Measurements from ENCODE around the gene SPATA6. TPM values are rescaled to one million over a fixed set of nuclear protein-coding genes. Genes with fewer than 3 reads are reported as not detected.
"Not testable (repeated sequence)": the region's sequence is repeated elsewhere in the genome, so short reads cannot be mapped to it uniquely, and the experiment has no call there.

Gene SPATA6
- total RNA-seq, 3 donors from 2014 or later, result 15.7 to 26.9 (median 15.8) TPM

DNA sequence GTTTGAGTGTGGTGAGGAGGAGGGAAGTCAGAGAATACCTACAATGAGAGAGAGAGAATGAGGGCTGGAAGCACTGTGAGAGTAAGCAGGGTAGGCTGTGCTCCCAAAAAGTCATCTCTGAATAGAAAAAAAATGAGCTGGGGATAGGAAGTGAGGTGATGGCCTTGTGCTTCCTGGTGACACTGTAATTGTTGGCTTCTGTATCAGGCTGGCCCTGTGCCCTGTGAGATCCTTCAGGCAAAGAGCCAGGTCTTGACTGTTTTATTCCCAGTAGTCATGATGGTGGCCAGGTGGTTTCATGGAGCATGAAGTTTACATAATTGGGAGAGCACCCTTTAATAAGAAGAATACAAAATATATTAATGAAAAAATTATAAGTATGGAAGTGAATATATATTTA, 20.4 kb upstream of the SPATA6 start:
- Histone ChIP-seq H3K4me1 (ENCODE audit: low read depth) (peaks cover 11% of the 10 kb centered on the region), H3K9me3 (no peaks in the 10 kb centered on the region), H3K4me3 (no peak overlapping the region), H3K36me3 (ENCODE audit: low read depth) (no peaks in the 10 kb centered on the region)
- DNase-seq, result peak in 2 of 3 donors; percentile 78 to 80
- ATAC-seq, result peak; percentile 81
- intact Hi-C loops (cut with DNase I, micrococcal nuclease), result no loop called here
- TF ChIP-seq, protein P1, sequence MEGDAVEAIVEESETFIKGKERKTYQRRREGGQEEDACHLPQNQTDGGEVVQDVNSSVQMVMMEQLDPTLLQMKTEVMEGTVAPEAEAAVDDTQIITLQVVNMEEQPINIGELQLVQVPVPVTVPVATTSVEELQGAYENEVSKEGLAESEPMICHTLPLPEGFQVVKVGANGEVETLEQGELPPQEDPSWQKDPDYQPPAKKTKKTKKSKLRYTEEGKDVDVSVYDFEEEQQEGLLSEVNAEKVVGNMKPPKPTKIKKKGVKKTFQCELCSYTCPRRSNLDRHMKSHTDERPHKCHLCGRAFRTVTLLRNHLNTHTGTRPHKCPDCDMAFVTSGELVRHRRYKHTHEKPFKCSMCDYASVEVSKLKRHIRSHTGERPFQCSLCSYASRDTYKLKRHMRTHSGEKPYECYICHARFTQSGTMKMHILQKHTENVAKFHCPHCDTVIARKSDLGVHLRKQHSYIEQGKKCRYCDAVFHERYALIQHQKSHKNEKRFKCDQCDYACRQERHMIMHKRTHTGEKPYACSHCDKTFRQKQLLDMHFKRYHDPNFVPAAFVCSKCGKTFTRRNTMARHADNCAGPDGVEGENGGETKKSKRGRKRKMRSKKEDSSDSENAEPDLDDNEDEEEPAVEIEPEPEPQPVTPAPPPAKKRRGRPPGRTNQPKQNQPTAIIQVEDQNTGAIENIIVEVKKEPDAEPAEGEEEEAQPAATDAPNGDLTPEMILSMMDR (IDR thresholded peaks at IDR 0.05), result no peak

DNA sequence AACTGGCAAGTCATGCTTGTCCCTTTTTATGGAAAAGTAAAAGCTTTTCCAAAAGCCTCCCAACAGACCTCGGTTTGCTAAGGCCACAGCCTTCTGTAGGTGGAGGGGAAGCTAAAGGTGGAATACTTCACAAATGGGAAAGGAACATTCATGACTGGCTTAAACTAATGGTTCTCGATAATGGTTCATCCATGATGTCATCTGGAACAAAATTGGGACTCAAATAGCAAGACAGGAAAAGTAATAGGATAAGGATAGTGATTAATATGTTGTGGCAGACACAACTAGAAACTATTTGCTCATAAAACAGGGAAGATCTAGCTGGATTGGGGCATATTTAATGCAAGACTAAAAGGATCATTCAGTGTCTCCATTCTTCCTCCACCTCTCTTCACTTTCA, 16.7 kb upstream of the SPATA6 start:
- Histone ChIP-seq H3K4me3 (no peak overlapping the region), H3K4me1 (ENCODE audit: low read depth) (peaks cover 7% of the 10 kb centered on the region), H3K9me3 (no peaks in the 10 kb centered on the region), H3K36me3 (ENCODE audit: low read depth) (no peaks in the 10 kb centered on the region)
- no peak for ATAC-seq
- TF ChIP-seq, protein P1 (IDR thresholded peaks at IDR 0.05), result no peak
- intact Hi-C loops (cut with DNase I, micrococcal nuclease), result no loop called here
- no peak for DNase-seq

DNA sequence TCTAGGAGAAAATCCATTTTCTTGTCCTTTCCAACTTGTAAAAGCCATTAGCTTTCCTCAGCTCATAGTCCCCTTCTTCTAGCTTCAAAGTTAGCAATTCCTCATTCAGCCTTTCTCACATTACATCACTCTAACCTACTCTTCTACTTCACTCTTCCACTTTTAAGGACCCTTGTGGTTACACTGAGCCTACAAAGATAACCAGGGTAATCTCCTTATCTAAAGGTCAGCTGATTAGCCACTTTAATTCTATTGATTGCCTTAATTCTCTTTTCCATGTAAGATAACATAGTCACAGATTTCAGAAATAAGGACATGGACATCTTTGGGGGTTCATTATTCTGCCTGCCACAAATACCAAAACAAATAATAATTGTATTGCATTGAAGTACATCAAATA, 8.5 kb upstream of the SPATA6 start:
- no peak overlapping the region for H3K4me3 ChIP-seq
- no peak for DNase-seq
- intact Hi-C loops (cut with DNase I, micrococcal nuclease), result no loop called here
- no peaks in the 10 kb centered on the region for H3K4me1 ChIP-seq (ENCODE audit: low read depth)
- no peaks in the 10 kb centered on the region for H3K36me3 ChIP-seq (ENCODE audit: low read depth)
- ATAC-seq, result no peak
- TF ChIP-seq, protein P1 (IDR thresholded peaks at IDR 0.05), result no peak
- peaks cover 1% of the 10 kb centered on the region for H3K9me3 ChIP-seq

DNA sequence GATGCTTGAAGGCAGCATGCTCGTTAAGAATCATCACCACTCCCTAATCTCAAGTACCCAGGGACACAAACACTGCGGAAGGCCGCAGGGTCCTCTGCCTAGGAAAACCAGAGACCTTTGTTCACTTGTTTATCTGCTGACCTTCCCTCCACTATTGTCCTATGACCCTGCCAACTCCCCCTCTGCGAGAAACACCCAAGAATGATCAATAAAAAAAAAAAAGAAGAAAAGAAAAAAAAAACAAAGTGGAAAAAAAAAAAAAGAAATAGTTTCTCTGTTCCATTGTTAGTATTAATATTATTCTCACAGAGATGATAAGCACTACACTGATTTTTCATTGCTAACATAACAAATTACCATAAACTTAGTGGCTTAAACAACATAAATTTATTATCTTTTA, 8.0 kb upstream of the SPATA6 start:
- H3K4me1 ChIP-seq (ENCODE audit: low read depth); H3K4me3 ChIP-seq; H3K9me3 ChIP-seq; DNase-seq; ATAC-seq; H3K36me3 ChIP-seq (ENCODE audit: low read depth); intact Hi-C loops (cut with DNase I, micrococcal nuclease): not testable (repeated sequence)

DNA sequence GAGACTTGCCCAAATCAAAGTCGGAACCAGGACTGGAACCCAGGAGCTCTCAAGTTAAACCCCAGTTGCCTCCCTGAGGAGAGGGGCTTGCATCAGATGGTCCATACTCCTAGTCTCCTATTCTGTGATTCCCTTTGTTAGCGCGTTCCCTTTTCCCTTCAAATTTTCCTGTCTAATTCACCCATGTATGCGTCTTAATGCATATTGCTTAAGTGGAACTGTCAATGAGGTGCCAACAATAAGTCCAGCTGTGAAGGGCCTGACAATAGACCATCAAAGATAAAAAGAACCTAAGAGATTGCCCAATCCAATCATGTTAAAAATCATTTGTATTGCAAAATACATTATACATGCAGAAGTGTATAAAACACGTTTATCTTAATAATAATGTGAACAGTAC, 634 bp upstream of the SPATA6 start:
- H3K4me3 ChIP-seq, result peak overlapping the region; percentile 47
- H3K4me1 ChIP-seq (ENCODE audit: low read depth), result peaks cover 17% of the 10 kb centered on the region
- ATAC-seq (no peak), DNase-seq (no peak)
- peaks cover 2% of the 10 kb centered on the region for H3K9me3 ChIP-seq
- H3K36me3 ChIP-seq (ENCODE audit: low read depth), result no peaks in the 10 kb centered on the region
- TF ChIP-seq, protein P1 (IDR thresholded peaks at IDR 0.05), result no peak
- intact Hi-C loops (cut with DNase I, micrococcal nuclease), result no loop called here

DNA sequence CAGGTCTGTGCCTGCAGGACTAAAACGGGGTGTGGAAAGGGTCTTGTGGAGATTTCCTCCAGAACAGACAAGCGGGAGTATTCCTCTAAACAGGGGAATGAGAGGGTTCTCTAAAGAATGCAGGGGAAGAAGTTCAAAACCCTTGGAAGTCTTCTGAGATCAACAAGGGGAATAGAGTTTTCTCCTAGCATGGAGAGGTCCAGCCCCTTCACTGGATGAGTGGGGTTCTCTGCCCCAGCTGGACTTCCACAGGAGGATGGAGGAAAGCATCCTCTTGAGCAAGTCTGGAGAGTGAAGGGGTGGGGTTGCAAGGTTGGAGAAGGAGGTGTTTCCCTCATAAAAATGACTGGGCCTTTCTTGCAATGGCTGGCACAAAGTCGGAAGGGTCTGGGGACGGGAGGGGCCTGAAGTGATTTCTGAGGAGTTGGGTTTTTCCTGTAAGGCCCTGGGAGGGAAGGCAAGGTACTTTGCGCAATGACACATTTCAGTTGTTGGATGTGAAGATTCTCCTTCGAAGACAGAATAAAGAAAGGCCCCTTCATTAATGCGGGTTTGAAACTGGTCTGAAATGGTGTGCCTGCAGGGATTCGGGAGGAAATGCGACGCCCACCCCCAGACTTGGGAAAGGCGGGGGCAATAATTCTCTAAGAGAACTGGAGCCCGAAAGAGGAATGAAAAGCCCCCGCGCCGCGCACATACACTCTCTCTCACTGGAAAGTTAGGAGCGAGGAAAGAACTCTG, 884 bp downstream of the SPATA6 start:
- intact Hi-C loops (cut with DNase I, micrococcal nuclease), result no loop called here
- H3K4me1 ChIP-seq (ENCODE audit: low read depth), result peaks cover 17% of the 10 kb centered on the region
- no peaks in the 10 kb centered on the region for H3K36me3 ChIP-seq (ENCODE audit: low read depth)
- ATAC-seq (no peak), DNase-seq (peak in 2 of 3 donors; percentile 24 to 35)
- H3K4me3 ChIP-seq, result peak overlapping the region; percentile 47
- H3K9me3 ChIP-seq, result peaks cover 2% of the 10 kb centered on the region
- TF ChIP-seq, protein P1 (IDR thresholded peaks at IDR 0.05), result no peak
